Gastroesophageal sphincter (tissue), 4 donors: ENCODE data around the gene SCARB2. TPM values are rescaled to one million over a fixed set of nuclear protein-coding genes. Genes with fewer than 3 reads are reported as not detected.

Source experiments
- ATAC-seq: fragments of 150-250 bp; one replicate; pipeline ENCODE4 v1.9.1; 2016; ENCODE audit warnings: mild to moderate bottlenecking, moderate library complexity
- H3K27ac ChIP-seq, 4 donors: fragments of 200-600 bp; sonication (generic) in 3 of 4; 1 replicate in 3 of 4; 2 replicates in 1 of 4; pipeline ENCODE4 v1.5.1; 2016 to 2019
- H3K27me3 ChIP-seq: fragments of 200-600 bp; sonication (generic); one replicate; pipeline ENCODE4 v1.5.1; 2019
- H3K36me3 ChIP-seq, 2 donors: fragments of 200-600 bp; sonication (generic); one replicate each; pipeline ENCODE4 v1.5.1; 2019; ENCODE audit warnings: control low read depth in 1 of 2
- H3K4me1 ChIP-seq, 3 donors: fragments of 200-600 bp; sonication (generic); 1 replicate in 2 of 3; 2 replicates in 1 of 3; pipeline ENCODE4 v1.5.1; 2016 to 2019; ENCODE audit warnings: control low read depth in 2 of 3
- H3K4me3 ChIP-seq, 2 donors: fragments of 200-600 bp; sonication (generic); one replicate each; pipeline ENCODE4 v1.5.1; 2019; ENCODE audit warnings: mild to moderate bottlenecking in 1 of 2, moderate library complexity in 1 of 2
- H3K9me3 ChIP-seq, 3 donors: fragments of 200-600 bp; sonication (generic); one replicate each; pipeline ENCODE4 v1.5.1; 2017 to 2019; ENCODE audit warnings: control low read depth in 2 of 3
- EP300 ChIP-seq: sonication (generic); formaldehyde crosslinking; IDR thresholded peaks from one replicate; pipeline ENCODE4 v1.6.1; 2017; ENCODE audit warnings: antibody characterized with exemption, mild to moderate bottlenecking
- POLR2A ChIP-seq, 2 donors: fragments of 450-650 bp; IDR thresholded peaks; one replicate each; pipeline ENCODE4 v1.6.1; 2017; ENCODE audit warnings: antibody characterized with exemption in 2 of 2, mild to moderate bottlenecking in 2 of 2, moderate library complexity in 1 of 2
- POLR2AphosphoS5 ChIP-seq: sonication (generic); formaldehyde crosslinking; IDR thresholded peaks from one replicate; pipeline ENCODE4 v1.6.1; 2017; ENCODE audit warnings: antibody characterized with exemption
- WGBS, 2 donors: methylation state at CpG; one replicate each; pipeline ENCODE4 v1.1.5; 2018; ENCODE audit warnings: low coverage in 1 of 2; 5-methylcytosine and 5-hydroxymethylcytosine counted together
- total RNA-seq, 4 donors: library from RNA; depleted of rRNA; stranded (reverse); fragments of >200 nt; gene quantifications; one replicate each; pipeline ENCODE4 v1.1.0, GENCODE V29; 2016
- TF ChIP-seq, protein P1 (sequence below), 4 experiments: fragments of 200-600 bp in 2 of 4; fragments of 450-650 bp in 2 of 4; sonication (generic) in 1 of 4; IDR thresholded peaks; one replicate each; pipeline ENCODE4 v1.5.1; 2017 to 2019; ENCODE audit warnings: antibody characterized with exemption in 4 of 4, mild to moderate bottlenecking in 2 of 4, moderate library complexity in 2 of 4

SCARB2 gene
- total RNA-seq, 4 donors from 2014 or later = 121 to 169 (median 130) TPM

DNA sequence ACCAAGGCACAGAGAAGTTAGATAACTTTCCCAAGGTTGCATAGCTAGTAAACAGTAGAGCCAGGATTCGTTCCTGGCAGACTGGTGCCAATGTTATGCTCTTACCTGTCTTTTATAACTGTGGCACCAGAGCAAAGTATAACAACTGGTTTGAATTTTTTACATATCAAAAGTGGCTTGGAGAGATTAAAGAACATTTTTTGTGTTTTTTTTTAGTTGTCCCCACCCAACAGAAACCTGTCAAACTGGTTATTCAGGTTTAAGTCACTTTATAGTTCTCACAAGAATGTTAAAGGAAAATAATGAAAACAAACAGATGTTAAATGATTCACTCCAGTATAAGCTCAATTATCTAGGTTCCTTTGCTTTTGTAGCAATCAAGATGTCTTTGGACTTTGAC is 22.3 kb upstream of the SCARB2 start:
- Histone ChIP-seq H3K27ac (no peak overlapping the region), H3K9me3 (peaks cover 0 to 11% (median 0%) of the 10 kb centered on the region in 3 donors), H3K27me3 (no peaks in the 10 kb centered on the region), H3K4me3 (no peak overlapping the region), H3K36me3 (no peaks in the 10 kb centered on the region), H3K4me1 (peaks cover 0 to 22% (median 0%) of the 10 kb centered on the region in 3 donors)
- TF ChIP-seq, protein P1, sequence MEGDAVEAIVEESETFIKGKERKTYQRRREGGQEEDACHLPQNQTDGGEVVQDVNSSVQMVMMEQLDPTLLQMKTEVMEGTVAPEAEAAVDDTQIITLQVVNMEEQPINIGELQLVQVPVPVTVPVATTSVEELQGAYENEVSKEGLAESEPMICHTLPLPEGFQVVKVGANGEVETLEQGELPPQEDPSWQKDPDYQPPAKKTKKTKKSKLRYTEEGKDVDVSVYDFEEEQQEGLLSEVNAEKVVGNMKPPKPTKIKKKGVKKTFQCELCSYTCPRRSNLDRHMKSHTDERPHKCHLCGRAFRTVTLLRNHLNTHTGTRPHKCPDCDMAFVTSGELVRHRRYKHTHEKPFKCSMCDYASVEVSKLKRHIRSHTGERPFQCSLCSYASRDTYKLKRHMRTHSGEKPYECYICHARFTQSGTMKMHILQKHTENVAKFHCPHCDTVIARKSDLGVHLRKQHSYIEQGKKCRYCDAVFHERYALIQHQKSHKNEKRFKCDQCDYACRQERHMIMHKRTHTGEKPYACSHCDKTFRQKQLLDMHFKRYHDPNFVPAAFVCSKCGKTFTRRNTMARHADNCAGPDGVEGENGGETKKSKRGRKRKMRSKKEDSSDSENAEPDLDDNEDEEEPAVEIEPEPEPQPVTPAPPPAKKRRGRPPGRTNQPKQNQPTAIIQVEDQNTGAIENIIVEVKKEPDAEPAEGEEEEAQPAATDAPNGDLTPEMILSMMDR (IDR thresholded peaks at IDR 0.05) = no peak
- no peak for TF ChIP-seq EP300
- no peak for TF ChIP-seq POLR2AphosphoS5
- TF ChIP-seq POLR2A (IDR thresholded peaks at IDR 0.05) = no peak
- 55 to 69% methylated on average over 1 of the region's 1 CpG for WGBS, 2 donors
- ATAC-seq = no peak

DNA sequence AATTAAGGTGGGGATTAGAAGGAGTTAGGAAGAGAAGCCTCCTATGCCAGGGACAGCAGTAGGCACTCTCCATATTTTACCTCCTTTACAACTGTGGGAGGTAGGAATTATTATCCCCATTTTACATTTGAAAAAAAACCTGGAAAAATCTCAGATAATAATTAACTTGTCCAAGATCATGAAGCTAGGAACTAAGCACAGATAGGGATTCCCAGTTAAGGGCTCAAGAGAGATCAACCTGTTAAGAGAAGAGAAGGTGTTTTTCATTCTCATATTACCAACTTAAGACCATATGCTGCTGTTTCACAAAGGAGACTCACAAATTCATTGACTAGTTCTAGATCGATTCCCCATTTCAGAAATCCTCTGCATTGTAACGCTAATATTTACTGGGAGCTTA is 21.8 kb upstream of the SCARB2 start:
- 86 to 90% methylated on average over 1 to 2 of the region's 2 CpGs for WGBS, 2 donors
- no peak for ATAC-seq
- TF ChIP-seq POLR2AphosphoS5 (no peak), EP300 (no peak), POLR2A (IDR thresholded peaks at IDR 0.05) (no peak)
- TF ChIP-seq, protein P1 (IDR thresholded peaks at IDR 0.05) = no peak
- Histone ChIP-seq H3K9me3 (peaks cover 0 to 7% (median 0%) of the 10 kb centered on the region in 3 donors), H3K4me3 (no peak overlapping the region), H3K36me3 (no peaks in the 10 kb centered on the region), H3K4me1 (peaks cover 0 to 22% (median 0%) of the 10 kb centered on the region in 3 donors), H3K27ac (no peak overlapping the region), H3K27me3 (no peaks in the 10 kb centered on the region)

DNA sequence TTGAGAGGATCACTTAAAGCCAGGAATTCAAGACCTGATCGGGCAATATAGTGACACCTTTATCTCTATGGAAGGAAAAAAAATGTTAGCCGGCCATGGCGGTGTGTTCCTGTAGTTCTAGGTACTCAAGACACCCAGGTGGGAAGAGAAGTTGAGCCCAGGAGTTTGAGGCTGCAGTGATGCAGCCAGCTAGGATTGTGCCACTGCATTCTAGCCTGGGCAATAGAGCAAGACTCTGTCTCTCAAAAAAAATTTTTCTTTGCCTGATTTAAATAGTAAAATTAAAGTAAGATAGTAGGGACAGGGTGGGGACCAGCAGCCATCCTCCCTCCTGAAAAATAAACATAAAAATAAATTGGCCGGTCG is 21.0 kb upstream of the SCARB2 start:
- WGBS, 2 donors = 100% methylated on average over 1 to 2 of the region's 5 CpGs
- TF ChIP-seq POLR2A (IDR thresholded peaks at IDR 0.05) (no peak), EP300 (no peak)
- TF ChIP-seq, protein P1 (IDR thresholded peaks at IDR 0.05) = no peak
- Histone ChIP-seq H3K4me3 (no peak overlapping the region), H3K36me3 (no peaks in the 10 kb centered on the region), H3K27me3 (no peaks in the 10 kb centered on the region), H3K27ac (no peak overlapping the region), H3K4me1 (peaks cover 0 to 22% (median 0%) of the 10 kb centered on the region in 3 donors), H3K9me3 (no peaks in the 10 kb centered on the region)
- ATAC-seq = no peak

DNA sequence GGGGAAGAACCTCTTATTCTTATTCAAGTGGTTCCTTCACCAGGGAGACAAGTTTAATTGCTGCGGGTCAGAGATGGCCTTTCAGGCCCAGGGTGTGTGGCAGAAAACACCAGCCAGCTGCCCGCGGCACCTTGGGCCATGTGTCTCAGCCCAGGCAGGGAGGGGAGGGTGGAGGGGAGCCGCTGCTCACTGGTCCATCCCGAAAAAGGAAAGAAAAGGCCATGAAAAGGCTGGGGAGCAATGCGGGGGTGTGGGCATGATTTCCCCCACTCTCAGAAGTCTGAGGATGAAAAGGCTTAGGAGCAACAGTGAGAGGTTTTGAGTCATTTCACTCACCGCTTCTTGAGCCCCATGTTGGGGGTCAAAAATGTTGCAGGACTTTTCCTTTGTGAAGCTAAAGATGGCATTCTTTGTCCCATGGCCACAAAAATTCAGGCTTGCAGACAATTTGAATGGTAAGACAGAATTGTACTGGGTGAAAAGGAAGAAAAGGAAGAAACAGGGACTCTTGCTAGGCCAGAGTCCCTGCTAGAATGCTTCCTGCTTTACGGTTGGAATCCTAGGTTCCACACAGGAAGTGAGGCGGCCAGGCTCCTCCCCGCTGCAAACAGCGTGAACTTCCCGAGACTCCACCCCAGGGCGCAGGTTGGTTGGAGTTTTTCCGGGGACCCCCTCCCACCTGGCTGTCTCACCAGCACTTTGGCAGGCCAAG is 20.5 kb upstream of the SCARB2 start:
- H3K4me3 ChIP-seq = no peak overlapping the region
- 80 to 90% methylated on average over 2 to 7 of the region's 14 CpGs for WGBS, 2 donors
- H3K27me3 ChIP-seq = no peaks in the 10 kb centered on the region
- no peak overlapping the region for H3K27ac ChIP-seq
- TF ChIP-seq EP300 = no peak
- no peak for TF ChIP-seq POLR2AphosphoS5
- TF ChIP-seq, protein P1 (IDR thresholded peaks at IDR 0.05) = no peak
- no peak for TF ChIP-seq POLR2A (IDR thresholded peaks at IDR 0.05)
- peaks cover 0 to 22% (median 0%) of the 10 kb centered on the region in 3 donors for H3K4me1 ChIP-seq
- ATAC-seq = no peak
- H3K9me3 ChIP-seq = no peaks in the 10 kb centered on the region
- H3K36me3 ChIP-seq = no peaks in the 10 kb centered on the region

DNA sequence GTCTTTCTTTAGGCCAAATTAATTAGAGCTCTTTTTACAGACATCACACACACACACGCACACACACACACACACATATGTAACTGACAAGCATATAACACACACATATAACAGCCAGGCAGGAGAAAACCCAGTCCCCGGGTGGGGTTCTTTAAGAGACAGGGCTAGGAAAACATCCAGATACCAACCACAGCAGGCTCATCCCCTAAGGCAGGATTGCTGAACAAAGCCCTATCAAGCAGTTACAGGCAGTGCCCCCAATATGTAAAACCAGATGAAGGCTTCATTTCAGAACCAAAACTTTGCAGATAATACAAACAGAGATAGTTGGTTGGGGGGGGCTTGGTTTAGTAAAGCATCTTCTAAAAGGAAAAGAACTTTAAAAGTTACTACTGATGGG is 19.9 kb upstream of the SCARB2 start:
- H3K36me3 ChIP-seq = no peaks in the 10 kb centered on the region
- WGBS, 2 donors = 50 to 72% methylated on average over 2 of the region's 2 CpGs
- H3K27me3 ChIP-seq = no peaks in the 10 kb centered on the region
- no peak for ATAC-seq
- no peak overlapping the region for H3K27ac ChIP-seq
- TF ChIP-seq POLR2AphosphoS5 (no peak), EP300 (no peak), POLR2A (IDR thresholded peaks at IDR 0.05) (no peak)
- TF ChIP-seq, protein P1 (IDR thresholded peaks at IDR 0.05) = no peak
- peaks cover 0 to 22% (median 0%) of the 10 kb centered on the region in 3 donors for H3K4me1 ChIP-seq
- no peaks in the 10 kb centered on the region for H3K9me3 ChIP-seq
- H3K4me3 ChIP-seq = no peak overlapping the region
